Activated CD8-positive, alpha-beta memory T cell treated with anti-CD3 and anti-CD28 coated beads, Interleukin-2, amount 10 ng/mL, durations not matched to agents 7 days and 5 days (primary cell): ENCODE data around the gene FOLR2. TPM values are rescaled to one million over a fixed set of nuclear protein-coding genes. Genes with fewer than 3 reads are reported as not detected.

Experiments
- ATAC-seq: fragments of 150-1000 bp; cut with Tn5 transposase; one replicate; pipeline ENCODE4 v1.10.0; 2021; ENCODE audit warnings: moderate library complexity
- CTCF ChIA-PET: fragments of 350-600 bp; sonication (Branson Sonifier 250); formaldehyde crosslinking; loops from one replicate; lab custom pipeline; 2021; ENCODE audit warnings: antibody characterized with exemption; lab: Charles Lee
- DNase-seq: peaks from one replicate; pipeline ENCODE4 v3.0.0-alpha.2; 2020
- H3K27ac Mint-ChIP-seq: one replicate; pipeline ENCODE4 v1.8.0; 2021; ENCODE audit warnings: mild to moderate bottlenecking, mixed read lengths
- H3K27me3 Mint-ChIP-seq: one replicate; pipeline ENCODE4 v1.8.0; 2021; ENCODE audit warnings: mixed read lengths
- H3K36me3 Mint-ChIP-seq: one replicate; pipeline ENCODE4 v1.8.0; 2021; ENCODE audit warnings: mild to moderate bottlenecking, mixed read lengths
- H3K4me1 Mint-ChIP-seq: one replicate; pipeline ENCODE4 v1.8.0; 2021; ENCODE audit warnings: mixed read lengths
- H3K4me3 Mint-ChIP-seq: one replicate; pipeline ENCODE4 v1.8.0; 2021; ENCODE audit warnings: mild to moderate bottlenecking, moderate library complexity, mixed read lengths
- H3K9me3 Mint-ChIP-seq: one replicate; pipeline ENCODE4 v1.8.0; 2022; ENCODE audit warnings: low read depth, mixed read lengths
- total RNA-seq, 2 experiments: library from RNA; stranded (reverse); gene quantifications; one replicate each; pipeline ENCODE4 v1.2.3, GENCODE V29; 2021

FOLR2 gene
- total RNA-seq, 2 experiments from 2014 or later = not detected

- no peak for ATAC-seq
- DNase-seq = peak; percentile 37
- Mint-ChIP-seq H3K36me3 (peaks cover 16% of the 10 kb centered on the region), H3K4me3 (no peak overlapping the region), H3K27me3 (no peaks in the 10 kb centered on the region), H3K9me3 (no peaks in the 10 kb centered on the region), H3K27ac (no peak overlapping the region), H3K4me1 (peaks cover 9% of the 10 kb centered on the region)
- CTCF ChIA-PET = interaction anchor here (0.8 to 1.3 kb wide), 2 partner anchors 8 to 10 kb away, joined by 4 read pairs; no protein-coding TSS in a partner anchor
Measured at GRCh38 chr11:72228229-72228843, 11.7 kb downstream of the FOLR2 start.

GRCh38 chr11:72228844-72229231 lies 12.2 kb downstream of the FOLR2 start:
- DNase-seq (no peak), ATAC-seq (no peak)
- CTCF ChIA-PET = no interaction called here
- Mint-ChIP-seq H3K27ac (no peak overlapping the region), H3K4me3 (no peak overlapping the region), H3K36me3 (peaks cover 16% of the 10 kb centered on the region), H3K4me1 (peaks cover 9% of the 10 kb centered on the region), H3K27me3 (no peaks in the 10 kb centered on the region), H3K9me3 (no peaks in the 10 kb centered on the region)

GRCh38 chr11:72229336-72229924 lies 12.8 kb downstream of the FOLR2 start:
- peaks cover 17% of the 10 kb centered on the region for H3K36me3 Mint-ChIP-seq

GRCh38 chr11:72229925-72230763 lies 13.6 kb downstream of the FOLR2 start:
- H3K4me3 Mint-ChIP-seq = no peak overlapping the region
- H3K9me3 Mint-ChIP-seq = no peaks in the 10 kb centered on the region
- H3K27me3 Mint-ChIP-seq = no peaks in the 10 kb centered on the region
- DNase-seq = peak; percentile 34
- peaks cover 19% of the 10 kb centered on the region for H3K36me3 Mint-ChIP-seq
- CTCF ChIA-PET = no interaction called here
- peaks cover 8% of the 10 kb centered on the region for H3K4me1 Mint-ChIP-seq
- no peak overlapping the region for H3K27ac Mint-ChIP-seq
- no peak for ATAC-seq

More at GRCh38 chr11:72229336-72229924, 12.8 kb downstream of the FOLR2 start:
- DNase-seq (peak; percentile 33), ATAC-seq (no peak)
- H3K4me3 Mint-ChIP-seq = no peak overlapping the region
- CTCF ChIA-PET = no interaction called here
- no peaks in the 10 kb centered on the region for H3K27me3 Mint-ChIP-seq
- peaks cover 9% of the 10 kb centered on the region for H3K4me1 Mint-ChIP-seq
- H3K27ac Mint-ChIP-seq = no peak overlapping the region
- no peaks in the 10 kb centered on the region for H3K9me3 Mint-ChIP-seq

- Mint-ChIP-seq H3K27ac (no peak overlapping the region), H3K36me3 (peaks cover 19% of the 10 kb centered on the region), H3K4me3 (no peak overlapping the region), H3K27me3 (no peaks in the 10 kb centered on the region), H3K4me1 (peaks cover 2% of the 10 kb centered on the region), H3K9me3 (no peaks in the 10 kb centered on the region)
- DNase-seq (no peak), ATAC-seq (no peak)
- CTCF ChIA-PET = no interaction called here
Measured at GRCh38 chr11:72230764-72231365, 14.3 kb downstream of the FOLR2 start.

GRCh38 chr11:72231396-72232259 lies 15.0 kb downstream of the FOLR2 start:
- peak; percentile 30 for DNase-seq
- CTCF ChIA-PET = no interaction called here
- H3K27me3 Mint-ChIP-seq = no peaks in the 10 kb centered on the region
- peaks cover 21% of the 10 kb centered on the region for H3K36me3 Mint-ChIP-seq
- no peaks in the 10 kb centered on the region for H3K9me3 Mint-ChIP-seq
- no peak overlapping the region for H3K4me3 Mint-ChIP-seq
- no peaks in the 10 kb centered on the region for H3K4me1 Mint-ChIP-seq
- ATAC-seq = no peak
- H3K27ac Mint-ChIP-seq = no peak overlapping the region

GRCh38 chr11:72232260-72233055 lies 15.9 kb downstream of the FOLR2 start:
- CTCF ChIA-PET = no interaction called here
- ATAC-seq (no peak), DNase-seq (peak; percentile 37)
- Mint-ChIP-seq H3K36me3 (peaks cover 22% of the 10 kb centered on the region), H3K4me1 (no peaks in the 10 kb centered on the region), H3K4me3 (no peak overlapping the region), H3K9me3 (no peaks in the 10 kb centered on the region), H3K27me3 (no peaks in the 10 kb centered on the region), H3K27ac (no peak overlapping the region)

- H3K36me3 Mint-ChIP-seq = peaks cover 24% of the 10 kb centered on the region
- H3K27me3 Mint-ChIP-seq = no peaks in the 10 kb centered on the region
- no peaks in the 10 kb centered on the region for H3K9me3 Mint-ChIP-seq
- no peaks in the 10 kb centered on the region for H3K4me1 Mint-ChIP-seq
- peak; percentile 34 for DNase-seq
- ATAC-seq = no peak
- H3K4me3 Mint-ChIP-seq = no peak overlapping the region
- H3K27ac Mint-ChIP-seq = no peak overlapping the region
- CTCF ChIA-PET = no interaction called here
Measured at GRCh38 chr11:72233056-72233772, 16.6 kb downstream of the FOLR2 start.

- Mint-ChIP-seq H3K4me1 (peaks cover under 1% of the 10 kb centered on the region), H3K4me3 (no peak overlapping the region), H3K27ac (no peak overlapping the region), H3K27me3 (peaks cover 3% of the 10 kb centered on the region), H3K36me3 (peaks cover 27% of the 10 kb centered on the region), H3K9me3 (no peaks in the 10 kb centered on the region)
- CTCF ChIA-PET = no interaction called here
- ATAC-seq = no peak
- no peak for DNase-seq
Measured at GRCh38 chr11:72233773-72234513, 17.3 kb downstream of the FOLR2 start.

- peaks cover 27% of the 10 kb centered on the region for H3K36me3 Mint-ChIP-seq
- no peak overlapping the region for H3K27ac Mint-ChIP-seq
- DNase-seq (no peak), ATAC-seq (no peak)
- peaks cover 8% of the 10 kb centered on the region for H3K27me3 Mint-ChIP-seq
- H3K9me3 Mint-ChIP-seq = no peaks in the 10 kb centered on the region
- CTCF ChIA-PET = no interaction called here
- no peak overlapping the region for H3K4me3 Mint-ChIP-seq
- H3K4me1 Mint-ChIP-seq = peaks cover 3% of the 10 kb centered on the region
Measured at GRCh38 chr11:72234514-72234830, 17.9 kb downstream of the FOLR2 start.

GRCh38 chr11:72234920-72235319 lies 18.3 kb downstream of the FOLR2 start:
- Mint-ChIP-seq H3K9me3 (no peaks in the 10 kb centered on the region), H3K27ac (no peak overlapping the region), H3K4me3 (no peak overlapping the region), H3K36me3 (peaks cover 27% of the 10 kb centered on the region), H3K27me3 (peaks cover 10% of the 10 kb centered on the region), H3K4me1 (peaks cover 4% of the 10 kb centered on the region)
- CTCF ChIA-PET = interaction anchor here (1.1 kb wide), 1 partner anchor 196 kb away, joined by 3 read pairs; no protein-coding TSS in a partner anchor
- DNase-seq = peak; percentile 36
- ATAC-seq = no peak
